ENCODE measurements around the gene FSTL3.

The FSTL3 gene

GRCh38 chr19:685454-685931 is 9.3 kb downstream of the FSTL3 start:
- no peak for TF ChIP-seq POLR2AphosphoS5 (IDR thresholded peaks at IDR 0.05; ENCODE audit: low read depth, low read length)
- TF ChIP-seq FOXP2 (optimal IDR thresholded peaks at IDR 0.05; ENCODE audit: borderline replicate concordance, extremely low read depth, extremely low read length, insufficient read depth) = no peak
- no peak for TF ChIP-seq REST (IDR thresholded peaks at IDR 0.05; ENCODE audit: insufficient read depth in 1 of 2, low read depth in 2 of 2, low read length in 2 of 2)
- TF ChIP-seq TAF1 (IDR thresholded peaks at IDR 0.05; ENCODE audit: borderline replicate concordance, insufficient read depth, low read length) = no peak
- TF ChIP-seq SIN3A (IDR thresholded peaks at IDR 0.05; ENCODE audit: borderline replicate concordance, insufficient read depth, low read length) = no peak

- TF ChIP-seq SIN3A (IDR thresholded peaks at IDR 0.05; ENCODE audit: borderline replicate concordance, insufficient read depth, low read length) (no peak), REST (IDR thresholded peaks at IDR 0.05; ENCODE audit: insufficient read depth in 1 of 2, low read depth in 2 of 2, low read length in 2 of 2) (no peak), TAF1 (IDR thresholded peaks at IDR 0.05; ENCODE audit: borderline replicate concordance, insufficient read depth, low read length) (no peak), POLR2AphosphoS5 (IDR thresholded peaks at IDR 0.05; ENCODE audit: low read depth, low read length) (no peak)
These were observed 10.6 kb downstream of the FSTL3 start for GRCh38 chr19:686589-687297.

- TF ChIP-seq FOXP2 (optimal IDR thresholded peaks at IDR 0.05; ENCODE audit: borderline replicate concordance, extremely low read depth, extremely low read length, insufficient read depth) (no peak), REST (IDR thresholded peaks at IDR 0.05; ENCODE audit: insufficient read depth in 1 of 2, low read depth in 2 of 2, low read length in 2 of 2) (no peak), SIN3A (IDR thresholded peaks at IDR 0.05; ENCODE audit: borderline replicate concordance, insufficient read depth, low read length) (no peak), POLR2AphosphoS5 (IDR thresholded peaks at IDR 0.05; ENCODE audit: low read depth, low read length) (no peak), TAF1 (IDR thresholded peaks at IDR 0.05; ENCODE audit: borderline replicate concordance, insufficient read depth, low read length) (no peak)
These were observed 11.5 kb downstream of the FSTL3 start for GRCh38 chr19:687569-688166.

GRCh38 chr19:688214-688613 is 12.0 kb downstream of the FSTL3 start:
- TF ChIP-seq TAF1 (IDR thresholded peaks at IDR 0.05; ENCODE audit: borderline replicate concordance, insufficient read depth, low read length) (no peak), POLR2AphosphoS5 (IDR thresholded peaks at IDR 0.05; ENCODE audit: low read depth, low read length) (no peak), REST (IDR thresholded peaks at IDR 0.05; ENCODE audit: insufficient read depth in 1 of 2, low read depth in 2 of 2, low read length in 2 of 2) (no peak), SIN3A (IDR thresholded peaks at IDR 0.05; ENCODE audit: borderline replicate concordance, insufficient read depth, low read length) (no peak), FOXP2 (optimal IDR thresholded peaks at IDR 0.05; ENCODE audit: borderline replicate concordance, extremely low read depth, extremely low read length, insufficient read depth) (no peak)

All from PFSK-1 (cell line).